Mucosa of rectum (tissue), 2 donors: ENCODE data around the gene DAPK1.
"Not testable (repeated sequence)": the region's sequence is repeated elsewhere in the genome, so short reads cannot be mapped to it uniquely, and the experiment has no call there.

Experiments
- H3K27ac ChIP-seq, 2 donors: one replicate each; pipeline ENCODE4 v1.7.0; 2013; ENCODE audit warnings: inconsistent platforms in 2 of 2, low read depth in 2 of 2, low read length in 2 of 2
- H3K27me3 ChIP-seq, 2 donors: one replicate each; pipeline ENCODE4 v1.7.0; 2013; ENCODE audit warnings: low read length in 2 of 2; ENCODE audit not compliant: control insufficient read depth in 2 of 2, insufficient read depth in 2 of 2
- H3K36me3 ChIP-seq, 2 donors: one replicate each; pipeline ENCODE4 v1.7.0; 2013; ENCODE audit warnings: low read length in 2 of 2; ENCODE audit not compliant: control insufficient read depth in 2 of 2, insufficient read depth in 2 of 2
- H3K4me1 ChIP-seq, 2 donors: one replicate each; pipeline ENCODE4 v1.7.0; 2013; ENCODE audit warnings: low read length in 2 of 2, mild to moderate bottlenecking in 1 of 2; ENCODE audit not compliant: control insufficient read depth in 2 of 2, insufficient read depth in 2 of 2
- H3K4me3 ChIP-seq, 2 donors: one replicate each; pipeline ENCODE4 v1.7.0; 2013; ENCODE audit warnings: low read length in 2 of 2
- H3K9ac ChIP-seq, 2 donors: one replicate each; pipeline ENCODE4 v1.7.0; 2013; ENCODE audit warnings: low read length in 2 of 2, low read depth in 1 of 2, mild to moderate bottlenecking in 1 of 2
- H3K9me3 ChIP-seq, 2 donors: one replicate each; pipeline ENCODE4 v1.7.0; 2013; ENCODE audit warnings: low read length in 2 of 2; ENCODE audit not compliant: control insufficient read depth in 2 of 2
- donor health status: healthy.
- donor health status: Normal muscosa, but diverticular disease.

The DAPK1 gene

DNA sequence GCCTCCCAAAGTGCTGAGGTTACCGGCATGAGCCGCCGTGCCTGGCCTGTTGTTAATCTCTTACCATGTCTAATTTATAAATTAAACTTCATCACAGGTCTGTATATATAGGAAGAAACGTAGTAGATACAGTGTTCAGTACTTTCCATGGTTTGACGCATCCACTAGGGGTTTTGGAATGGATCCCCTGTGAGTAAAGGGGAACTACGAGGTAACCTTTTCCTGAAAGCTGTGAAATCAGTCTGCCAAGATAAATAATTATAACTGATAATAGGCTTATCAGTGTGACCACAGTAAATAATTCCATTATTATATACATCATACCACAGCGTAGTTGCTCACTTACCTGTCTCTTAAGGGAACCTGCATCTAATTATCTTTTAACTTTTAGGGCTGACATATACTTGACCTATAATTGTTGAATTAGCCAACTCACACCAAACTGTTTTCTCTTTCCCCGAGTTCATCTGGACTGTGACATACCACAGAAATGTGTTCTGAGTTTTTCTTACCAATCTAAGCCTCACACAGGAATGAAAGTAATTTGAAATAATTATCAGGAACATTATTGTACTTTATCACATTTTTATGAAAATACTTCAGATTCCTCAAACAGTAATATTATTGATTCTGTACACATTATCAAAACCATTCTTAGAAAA lies 42.9 kb downstream of the DAPK1 start:
- H3K4me3 ChIP-seq = no peak overlapping the region
- H3K9me3 ChIP-seq = no peaks in the 10 kb centered on the region
- no peaks in the 10 kb centered on the region for H3K4me1 ChIP-seq
- H3K27ac ChIP-seq = no peak overlapping the region
- H3K36me3 ChIP-seq = no peaks in the 10 kb centered on the region
- H3K27me3 ChIP-seq = no peaks in the 10 kb centered on the region
- no peak overlapping the region for H3K9ac ChIP-seq

DNA sequence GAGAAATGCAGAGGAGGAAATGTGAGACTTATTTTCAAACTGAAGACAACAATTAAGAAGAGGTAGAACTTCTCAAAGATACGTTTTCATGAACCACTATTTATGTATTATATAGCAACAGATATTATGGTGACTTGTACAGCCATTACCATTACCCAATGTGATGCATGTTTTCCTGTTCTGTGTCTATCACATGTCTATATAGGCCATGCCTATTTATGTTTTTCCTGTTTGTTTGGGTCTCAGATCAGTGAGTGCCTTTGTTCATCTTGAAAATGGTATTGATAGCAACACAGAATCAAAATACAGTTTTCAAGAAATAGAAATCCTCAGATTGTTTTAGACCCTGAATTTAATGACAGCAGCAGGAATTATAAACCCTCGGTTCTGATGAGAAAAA lies 44.0 kb downstream of the DAPK1 start:
- Histone ChIP-seq H3K9ac (no peak overlapping the region), H3K4me1 (no peaks in the 10 kb centered on the region), H3K27ac (no peak overlapping the region), H3K9me3 (no peaks in the 10 kb centered on the region), H3K27me3 (no peaks in the 10 kb centered on the region), H3K36me3 (no peaks in the 10 kb centered on the region), H3K4me3 (no peak overlapping the region)

DNA sequence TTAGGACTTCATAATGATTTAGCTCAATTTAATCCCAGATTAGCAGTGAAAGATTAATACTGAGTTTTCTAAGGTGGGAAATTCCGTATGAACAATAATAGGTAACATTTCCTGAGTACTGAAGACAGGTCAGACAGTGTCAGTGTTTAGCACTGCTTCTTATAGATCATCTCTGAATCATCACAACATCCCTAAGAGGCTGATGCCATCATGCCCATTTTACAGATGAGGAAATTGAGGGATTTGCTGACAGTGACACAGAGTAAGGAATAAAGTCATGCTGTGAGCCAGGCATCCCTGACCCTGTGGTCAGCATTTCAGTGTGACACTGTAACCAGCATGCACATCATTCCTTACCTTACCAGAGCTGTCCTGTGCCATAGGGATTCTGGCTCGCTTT lies 44.5 kb downstream of the DAPK1 start:
- Histone ChIP-seq H3K9me3 (no peaks in the 10 kb centered on the region), H3K4me3 (no peak overlapping the region), H3K27me3 (no peaks in the 10 kb centered on the region), H3K4me1 (no peaks in the 10 kb centered on the region), H3K9ac (no peak overlapping the region), H3K27ac (no peak overlapping the region), H3K36me3 (no peaks in the 10 kb centered on the region)

DNA sequence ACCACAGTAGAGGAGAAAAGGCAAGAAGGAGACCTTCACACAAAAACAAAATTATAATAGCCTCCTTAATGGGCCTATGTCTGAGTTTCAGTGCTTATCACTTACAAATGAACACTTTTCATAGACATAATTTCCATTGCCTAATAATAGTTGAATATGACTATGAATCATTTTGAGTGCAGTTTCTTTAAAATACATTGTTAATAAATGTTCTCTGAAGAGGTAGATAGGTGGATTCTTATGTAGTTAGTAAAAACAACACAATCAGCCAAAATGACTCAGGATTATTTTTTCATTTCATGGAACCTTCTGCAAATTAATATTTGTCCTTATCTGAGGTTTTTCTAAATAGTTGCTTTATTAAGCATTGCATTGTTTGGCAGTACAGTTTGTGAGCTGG lies 45.6 kb downstream of the DAPK1 start:
- H3K27me3 ChIP-seq = no peaks in the 10 kb centered on the region
- H3K4me3 ChIP-seq = no peak overlapping the region
- H3K27ac ChIP-seq = no peak overlapping the region
- no peak overlapping the region for H3K9ac ChIP-seq
- no peaks in the 10 kb centered on the region for H3K4me1 ChIP-seq
- H3K36me3 ChIP-seq = no peaks in the 10 kb centered on the region
- no peaks in the 10 kb centered on the region for H3K9me3 ChIP-seq

DNA sequence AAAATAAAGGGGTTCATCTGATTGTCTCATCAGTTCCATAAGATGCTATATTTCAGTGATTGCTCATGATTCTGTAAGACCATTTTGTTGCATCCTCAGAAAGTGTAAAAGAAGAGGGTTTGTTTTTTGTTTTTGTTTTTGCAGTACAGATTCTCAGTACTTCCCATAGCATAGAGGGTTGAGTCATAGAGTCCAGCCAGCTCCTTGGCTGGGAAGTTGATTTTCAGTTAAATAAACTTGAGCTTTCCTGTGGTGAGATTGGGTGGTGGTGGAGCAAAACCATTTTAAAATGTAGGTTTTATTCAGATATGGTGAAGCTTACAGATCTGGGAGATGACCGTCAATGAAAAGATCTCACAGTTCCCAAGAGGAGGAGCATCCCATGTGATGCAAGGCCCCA lies 48.2 kb downstream of the DAPK1 start:
- Histone ChIP-seq H3K4me1 (no peaks in the 10 kb centered on the region), H3K9me3 (no peaks in the 10 kb centered on the region), H3K4me3 (no peak overlapping the region), H3K27ac (no peak overlapping the region), H3K27me3 (no peaks in the 10 kb centered on the region), H3K9ac (no peak overlapping the region), H3K36me3 (no peaks in the 10 kb centered on the region)

DNA sequence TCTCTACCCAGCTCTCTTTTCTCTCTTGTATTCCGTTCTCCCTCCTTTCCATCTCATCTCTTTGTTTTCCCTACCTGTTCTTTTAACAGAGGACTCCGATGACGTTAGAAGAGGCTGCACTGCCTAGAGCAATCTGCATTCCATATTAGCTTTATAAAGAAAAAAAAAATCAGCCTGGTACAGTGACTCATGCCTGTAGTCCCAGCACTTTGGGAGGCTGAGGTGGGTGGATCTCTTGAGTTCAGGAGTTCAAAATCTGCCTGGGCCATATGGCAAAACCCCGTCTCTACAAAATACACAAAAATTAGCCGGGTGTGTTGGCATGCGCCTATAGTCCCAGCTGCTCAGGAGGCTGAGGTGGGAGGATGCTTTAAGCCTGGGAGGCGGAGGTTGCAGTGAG lies 49.0 kb downstream of the DAPK1 start:
- no peak overlapping the region for H3K4me3 ChIP-seq
- no peaks in the 10 kb centered on the region for H3K9me3 ChIP-seq
- H3K9ac ChIP-seq = no peak overlapping the region
- H3K27me3 ChIP-seq = no peaks in the 10 kb centered on the region
- H3K27ac ChIP-seq = no peak overlapping the region
- H3K36me3 ChIP-seq = no peaks in the 10 kb centered on the region
- no peaks in the 10 kb centered on the region for H3K4me1 ChIP-seq

DNA sequence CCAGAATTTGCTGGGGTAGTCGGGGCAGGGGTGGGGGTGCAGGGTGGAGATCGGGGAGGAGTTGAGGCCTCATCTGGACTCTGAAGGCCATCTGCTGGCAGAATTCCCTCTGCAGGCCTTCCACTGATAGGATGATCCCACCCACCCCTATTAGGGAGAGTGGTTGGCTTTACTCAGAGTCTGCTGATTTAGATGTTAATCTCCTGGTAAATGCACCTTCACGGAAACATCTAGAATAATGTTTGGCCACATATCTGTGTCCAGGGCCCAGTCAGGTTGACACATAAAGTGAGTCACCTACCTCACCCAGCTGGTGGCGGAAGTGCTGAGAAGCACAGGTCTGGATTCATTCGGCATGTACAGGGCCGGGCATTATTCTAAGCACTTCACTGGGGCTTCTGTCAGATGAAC lies 50.0 kb downstream of the DAPK1 start:
- H3K27ac ChIP-seq = no peak overlapping the region
- H3K4me3 ChIP-seq = no peak overlapping the region
- H3K27me3 ChIP-seq = no peaks in the 10 kb centered on the region
- no peaks in the 10 kb centered on the region for H3K4me1 ChIP-seq
- H3K9me3 ChIP-seq = no peaks in the 10 kb centered on the region
- no peaks in the 10 kb centered on the region for H3K36me3 ChIP-seq
- H3K9ac ChIP-seq = no peak overlapping the region

DNA sequence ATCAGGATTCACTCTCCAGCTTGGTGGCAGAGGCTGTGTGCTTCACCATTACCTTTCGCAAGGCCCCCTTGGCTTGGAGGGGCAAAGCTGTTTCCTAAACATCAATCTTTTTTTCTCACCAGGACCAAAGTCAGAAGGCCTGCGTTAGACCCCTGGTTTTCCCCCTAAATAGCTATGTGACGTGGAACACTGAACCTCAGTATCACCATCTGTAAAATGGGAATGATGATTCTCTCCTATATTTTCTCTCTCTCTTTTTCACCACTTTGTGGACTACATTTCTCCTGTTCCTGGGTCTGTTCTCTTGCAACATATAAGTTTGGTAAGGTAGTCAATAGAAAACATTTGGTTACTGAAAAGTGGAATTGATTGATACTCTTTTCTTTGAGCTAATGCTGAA lies 50.5 kb downstream of the DAPK1 start:
- H3K4me1 ChIP-seq = no peaks in the 10 kb centered on the region
- no peaks in the 10 kb centered on the region for H3K27me3 ChIP-seq
- H3K36me3 ChIP-seq = no peaks in the 10 kb centered on the region
- H3K9ac ChIP-seq = no peak overlapping the region
- H3K9me3 ChIP-seq = no peaks in the 10 kb centered on the region
- no peak overlapping the region for H3K27ac ChIP-seq
- H3K4me3 ChIP-seq = no peak overlapping the region

DNA sequence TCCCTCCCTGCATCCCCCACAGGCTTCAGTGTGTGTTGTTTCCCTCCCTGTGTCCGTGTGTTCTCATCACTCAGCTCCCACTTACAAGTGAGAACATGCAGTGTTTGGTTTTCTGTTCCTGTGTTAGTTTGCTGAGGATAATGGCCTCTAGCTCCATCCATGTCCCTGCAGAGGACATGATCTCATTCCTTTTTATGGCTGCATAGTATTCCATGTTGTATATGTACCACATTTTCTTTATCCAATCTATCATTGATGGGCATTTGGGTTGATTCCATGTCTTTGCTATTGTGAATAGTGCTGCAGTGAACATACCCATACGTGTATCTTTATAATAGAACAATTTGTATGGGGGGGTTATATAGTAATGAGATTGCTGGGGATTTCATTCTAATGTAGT lies 51.4 kb downstream of the DAPK1 start:
- H3K4me1 ChIP-seq, H3K4me3 ChIP-seq, H3K27me3 ChIP-seq, H3K9me3 ChIP-seq, H3K9ac ChIP-seq, H3K27ac ChIP-seq, H3K36me3 ChIP-seq: not testable (repeated sequence)

DNA sequence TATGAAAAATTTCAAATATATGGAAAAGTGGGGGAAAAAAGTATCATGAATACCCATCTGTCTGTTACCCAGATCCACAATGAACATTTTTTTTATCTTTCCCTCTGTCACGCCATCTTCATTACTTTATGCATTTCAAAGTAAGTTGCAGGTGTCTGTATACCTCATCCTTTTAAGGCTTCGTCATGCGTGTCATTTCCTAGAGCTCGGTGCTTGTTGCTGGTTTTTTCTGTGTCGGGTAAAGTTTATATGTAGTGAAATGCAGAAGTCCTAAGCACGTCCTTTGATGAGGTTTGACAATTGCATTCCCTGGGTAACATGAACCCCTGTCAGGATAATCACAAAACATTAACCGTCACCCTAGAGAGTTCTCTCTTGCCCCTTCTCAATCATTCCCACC lies 52.1 kb downstream of the DAPK1 start:
- H3K4me1 ChIP-seq = no peaks in the 10 kb centered on the region
- no peaks in the 10 kb centered on the region for H3K9me3 ChIP-seq
- H3K27ac ChIP-seq = no peak overlapping the region
- H3K4me3 ChIP-seq = no peak overlapping the region
- H3K9ac ChIP-seq = no peak overlapping the region
- H3K36me3 ChIP-seq = no peaks in the 10 kb centered on the region
- H3K27me3 ChIP-seq = no peaks in the 10 kb centered on the region
